Measurements from ENCODE around the gene COA1. TPM values are rescaled to one million over a fixed set of nuclear protein-coding genes. Genes with fewer than 3 reads are reported as not detected.

The COA1 gene
- polyA plus RNA-seq, 1 donor from 2014 or later = 157 TPM

- no peak overlapping the region for H3K9ac ChIP-seq (ENCODE audit: low read length)
- no peaks in the 10 kb centered on the region for H3K27me3 ChIP-seq (ENCODE audit: insufficient read depth, low read depth, low read length)
- H3F3A ChIP-seq (ENCODE audit: insufficient read depth, low read length, poor library complexity, severe bottlenecking) = no peaks in the 10 kb centered on the region
- no peaks in the 10 kb centered on the region for H3K79me2 ChIP-seq (replicated peaks; ENCODE audit: insufficient read depth, low read length)
- no peak overlapping the region for H3K27ac ChIP-seq (ENCODE audit: low read length)
- H3K9me3 ChIP-seq (ENCODE audit: low read length) = no peaks in the 10 kb centered on the region
- H4K20me1 ChIP-seq (ENCODE audit: insufficient read depth) = no peaks in the 10 kb centered on the region
- H3K4me2 ChIP-seq (ENCODE audit: low read length) = no peak overlapping the region
- no peaks in the 10 kb centered on the region for H3K9me2 ChIP-seq (ENCODE audit: insufficient read depth, low read length)
- no peak overlapping the region for H3K4me3 ChIP-seq (ENCODE audit: low read length)
- peaks cover 9% of the 10 kb centered on the region for H3K36me3 ChIP-seq (ENCODE audit: insufficient read depth, low read length)
- H2AFZ ChIP-seq (ENCODE audit: low read depth, low read length) = no peak overlapping the region
- TF ChIP-seq POLR2AphosphoS5 (IDR thresholded peaks at IDR 0.05) (no peak), TAF1 (IDR thresholded peaks at IDR 0.05; ENCODE audit: low read depth) (no peak), REST (IDR thresholded peaks at IDR 0.05; ENCODE audit: borderline replicate concordance) (no peak), CTCF (IDR thresholded peaks at IDR 0.05; ENCODE audit: poor library complexity, severe bottlenecking) (no peak), EZH2 (IDR thresholded peaks at IDR 0.05; ENCODE audit: borderline replicate concordance, insufficient read depth, low read length, poor library complexity, severe bottlenecking) (no peak), MXI1 (conservative IDR thresholded peaks at IDR 0.05; ENCODE audit: poor library complexity, severe bottlenecking) (no peak), SMC3 (conservative IDR thresholded peaks at IDR 0.05; ENCODE audit: poor library complexity) (no peak), EP300 (conservative IDR thresholded peaks at IDR 0.05; ENCODE audit: poor library complexity, severe bottlenecking) (no peak), RAD21 (conservative IDR thresholded peaks at IDR 0.05) (no peak)
Measured at GRCh38 chr7:43632746-43633145, 96.6 kb downstream of the COA1 start.

DNA sequence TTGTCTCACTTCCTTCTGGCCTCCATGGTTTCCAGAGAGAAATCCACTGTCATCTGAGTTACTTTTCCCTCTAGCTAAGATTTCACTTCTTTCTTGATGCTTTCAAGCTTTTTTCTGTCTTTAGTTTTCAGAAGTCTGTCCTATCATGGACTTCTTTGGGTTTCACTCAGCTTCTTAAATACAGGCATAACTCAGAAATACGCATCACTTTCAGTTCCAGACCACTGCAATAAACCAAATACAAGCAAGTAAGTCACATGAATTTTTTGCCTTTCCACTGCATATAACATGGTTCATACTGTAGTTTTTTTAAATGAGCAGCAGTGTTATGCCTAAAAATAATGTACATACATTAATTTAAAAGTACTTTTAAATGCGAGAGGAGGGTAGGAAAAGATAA is 97.8 kb downstream of the COA1 start:
- H3K9me3 ChIP-seq (ENCODE audit: low read length) = no peaks in the 10 kb centered on the region
- H3F3A ChIP-seq (ENCODE audit: insufficient read depth, low read length, poor library complexity, severe bottlenecking) = no peaks in the 10 kb centered on the region
- H3K4me3 ChIP-seq (ENCODE audit: low read length) = no peak overlapping the region
- no peak overlapping the region for H2AFZ ChIP-seq (ENCODE audit: low read depth, low read length)
- TF ChIP-seq RAD21 (conservative IDR thresholded peaks at IDR 0.05) (no peak), EP300 (conservative IDR thresholded peaks at IDR 0.05; ENCODE audit: poor library complexity, severe bottlenecking) (no peak), REST (IDR thresholded peaks at IDR 0.05; ENCODE audit: borderline replicate concordance) (no peak)
- H3K27me3 ChIP-seq (ENCODE audit: insufficient read depth, low read depth, low read length) = no peaks in the 10 kb centered on the region
- H3K9me2 ChIP-seq (ENCODE audit: insufficient read depth, low read length) = no peaks in the 10 kb centered on the region
- no peak overlapping the region for H3K27ac ChIP-seq (ENCODE audit: low read length)
- no peaks in the 10 kb centered on the region for H4K20me1 ChIP-seq (ENCODE audit: insufficient read depth)
- H3K4me2 ChIP-seq (ENCODE audit: low read length) = no peak overlapping the region
- no peak overlapping the region for H3K9ac ChIP-seq (ENCODE audit: low read length)
- peaks cover 5% of the 10 kb centered on the region for H3K36me3 ChIP-seq (ENCODE audit: insufficient read depth, low read length)
- H3K79me2 ChIP-seq (replicated peaks; ENCODE audit: insufficient read depth, low read length) = no peaks in the 10 kb centered on the region

Measured in neural cell (in vitro differentiated cells).